Measurements from ENCODE around the gene LBH. TPM values are rescaled to one million over a fixed set of nuclear protein-coding genes. Genes with fewer than 3 reads are reported as not detected.

The LBH gene
- 100 to 1,000 TPM in 4 of 5 donors, 10 to 100 TPM in 1; 88.6 to 174 (median 129) TPM for polyA plus RNA-seq (ENCODE audit: insufficient read depth in 1 of 5, insufficient read length in 5 of 5, low replicate concordance in 1 of 5)
- long read RNA-seq, donor 1, transcript LBH-201 (3 exons, 3,095 nt): major isoform, 66 of 439 reads
- long read RNA-seq, donor 1, partial matches to known transcripts: 371 of 439 reads
- long read RNA-seq, donor 1, other reads (novel, unspliced or antisense): 0 of 439 reads
- long read RNA-seq, donor 2, transcript LBH-201 (3 exons, 3,095 nt): major isoform, 43 of 44 reads
- long read RNA-seq, donor 2, partial matches to known transcripts: 0 of 44 reads
- long read RNA-seq, donor 2, other reads (novel, unspliced or antisense): 0 of 44 reads
- long read RNA-seq, donor 3, transcript LBH-201 (3 exons, 3,095 nt): major isoform, 49 of 71 reads
- long read RNA-seq, donor 3, partial matches to known transcripts: 17 of 71 reads
- long read RNA-seq, donor 3, other reads (novel, unspliced or antisense): 0 of 71 reads
- long read RNA-seq, donor 4, transcript LBH-201 (3 exons, 3,095 nt): major isoform, 53 of 417 reads
- long read RNA-seq, donor 4, partial matches to known transcripts: 361 of 417 reads
- long read RNA-seq, donor 4, other reads (novel, unspliced or antisense): 0 of 417 reads
- long read RNA-seq, donor 5, transcript LBH-201 (3 exons, 3,095 nt): major isoform, 92 of 115 reads
- long read RNA-seq, donor 5, partial matches to known transcripts: 16 of 115 reads
- long read RNA-seq, donor 5, other reads (novel, unspliced or antisense): 0 of 115 reads
- long read RNA-seq, donor 6, transcript LBH-201 (3 exons, 3,095 nt): major isoform, 98 of 207 reads
- long read RNA-seq, donor 6, partial matches to known transcripts: 106 of 207 reads
- long read RNA-seq, donor 6, other reads (novel, unspliced or antisense): 0 of 207 reads
- long read RNA-seq, donor 7, transcript LBH-201 (3 exons, 3,095 nt): major isoform, 93 of 100 reads
- long read RNA-seq, donor 7, partial matches to known transcripts: 0 of 100 reads
- long read RNA-seq, donor 7, other reads (novel, unspliced or antisense): 0 of 100 reads
- long read RNA-seq, donor 8, transcript LBH-201 (3 exons, 3,095 nt): major isoform, 22 of 27 reads
- long read RNA-seq, donor 8, partial matches to known transcripts: 5 of 27 reads
- long read RNA-seq, donor 8, other reads (novel, unspliced or antisense): 0 of 27 reads

DNA sequence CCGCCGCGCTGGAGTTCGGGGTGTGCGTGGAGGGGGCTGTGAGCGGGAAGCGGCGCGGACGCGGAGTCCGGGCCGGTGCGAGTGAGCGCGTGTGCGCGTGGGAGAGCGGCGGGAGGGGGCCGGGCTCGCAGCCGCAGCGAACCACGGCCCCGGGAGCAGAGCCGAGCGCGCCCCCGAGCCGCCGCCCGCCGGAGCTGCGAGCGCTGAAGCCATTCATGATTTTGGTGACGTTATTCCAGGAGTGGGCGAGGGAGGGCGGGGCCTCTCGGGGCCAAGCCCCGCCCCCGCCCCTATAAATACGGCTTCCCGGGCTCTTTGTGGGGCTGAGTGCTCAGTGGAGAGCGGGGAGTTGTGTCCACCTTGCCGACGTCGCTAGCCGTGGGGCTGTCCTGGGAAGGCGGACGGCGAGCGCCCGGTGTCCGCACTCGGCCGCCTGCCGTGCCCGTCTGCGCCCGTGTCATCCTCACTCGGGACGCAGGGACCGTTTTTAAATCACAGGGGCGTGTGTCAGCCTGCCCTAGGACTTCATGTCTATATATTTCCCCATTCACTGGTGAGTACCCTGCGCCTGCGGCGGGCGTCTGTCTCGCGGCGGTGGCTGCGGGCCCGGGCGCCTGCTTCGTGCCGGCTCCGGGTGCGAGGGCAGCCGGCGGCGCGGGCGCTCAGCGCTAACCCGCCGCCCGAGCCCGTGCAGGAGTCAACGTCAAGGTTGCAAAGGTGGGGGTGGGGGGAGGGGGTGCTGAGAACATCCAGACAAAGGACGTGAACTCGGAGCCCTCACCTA lies at the start of gene LBH:
TSS of gene LBH (plus strand) at position 323 of the 784 bp plus-strand sequence. CDS start at position 528, 205 bp downstream.
- DNase-seq: peak; percentile 94 to 95

DNA sequence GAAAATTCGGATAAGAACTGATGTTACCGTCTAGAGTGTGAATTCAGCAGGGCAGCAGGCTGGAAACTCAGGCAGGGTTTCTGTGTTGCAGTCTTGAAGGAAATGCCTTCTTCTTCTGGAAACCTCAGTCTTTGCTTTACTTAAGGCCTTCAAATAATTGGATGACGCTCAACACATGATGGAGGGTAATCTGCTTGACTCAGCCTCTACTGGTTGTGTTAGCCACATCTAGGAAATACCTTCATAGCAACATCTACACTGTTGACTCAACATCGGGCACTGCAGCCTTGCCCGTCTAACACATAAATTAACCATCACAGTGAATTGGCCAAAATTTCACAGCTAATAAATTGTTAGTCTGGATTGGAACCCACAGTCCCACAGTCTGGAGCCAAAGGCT lies 47.3 kb upstream of the LBH start:
- DNase-seq: no peak

DNA sequence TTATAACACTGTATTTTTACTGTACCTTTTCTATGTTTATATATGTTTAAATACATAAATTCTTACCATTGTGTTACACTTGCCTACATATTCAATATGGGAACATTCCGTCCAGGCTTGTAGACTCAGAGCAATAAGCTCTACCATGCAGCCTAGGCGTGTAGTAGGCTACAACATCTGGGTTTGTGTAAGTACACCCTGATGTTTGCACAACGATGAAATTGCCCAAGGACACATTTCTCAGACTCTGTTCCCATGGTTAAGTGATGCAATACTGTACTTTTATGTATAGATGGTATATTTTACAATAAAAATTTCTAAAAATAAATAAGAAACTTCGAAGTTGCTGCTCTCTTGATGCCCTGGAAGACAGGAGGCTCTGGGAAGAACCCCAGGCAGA lies 46.2 kb upstream of the LBH start:
- no peak for DNase-seq

DNA sequence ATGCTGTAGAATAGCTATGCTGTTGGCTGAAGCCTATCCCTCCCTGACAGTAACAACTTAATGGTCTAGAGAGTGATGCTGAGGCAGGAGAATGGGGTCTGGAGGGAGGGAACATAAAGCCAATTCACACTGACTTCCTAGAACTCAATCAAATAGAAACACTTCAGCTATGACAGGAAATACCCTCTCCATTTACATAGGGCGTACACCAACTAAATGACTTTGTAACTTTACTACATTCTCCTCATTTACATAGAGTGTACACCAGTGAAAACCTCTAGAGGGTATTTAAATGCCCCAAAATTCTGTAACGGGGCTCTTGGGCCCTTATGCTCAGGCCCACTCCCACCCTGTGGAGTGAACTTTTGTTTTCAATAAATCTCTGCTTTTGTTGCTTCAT lies 43.0 kb upstream of the LBH start:
- DNase-seq: no peak

DNA sequence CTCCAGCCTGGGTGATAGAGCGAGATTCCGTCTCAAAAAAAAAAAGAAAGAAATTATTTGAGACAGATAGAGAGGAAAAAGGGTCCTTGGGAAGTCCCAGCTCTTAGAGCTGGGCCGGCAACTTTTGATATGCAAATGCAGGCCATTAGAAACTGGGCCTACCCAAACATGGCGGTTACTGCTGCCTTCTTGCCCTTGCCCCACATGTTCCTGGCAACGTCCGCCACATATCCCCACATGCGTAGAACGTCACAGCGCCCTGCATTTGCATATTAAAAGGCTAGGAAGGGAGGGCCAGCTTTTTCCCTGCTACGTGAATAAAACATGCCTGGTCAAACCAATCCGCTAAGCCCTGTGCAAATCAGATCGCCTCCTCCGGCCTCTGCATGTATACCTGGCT lies 40.7 kb upstream of the LBH start:
- no peak for DNase-seq

DNA sequence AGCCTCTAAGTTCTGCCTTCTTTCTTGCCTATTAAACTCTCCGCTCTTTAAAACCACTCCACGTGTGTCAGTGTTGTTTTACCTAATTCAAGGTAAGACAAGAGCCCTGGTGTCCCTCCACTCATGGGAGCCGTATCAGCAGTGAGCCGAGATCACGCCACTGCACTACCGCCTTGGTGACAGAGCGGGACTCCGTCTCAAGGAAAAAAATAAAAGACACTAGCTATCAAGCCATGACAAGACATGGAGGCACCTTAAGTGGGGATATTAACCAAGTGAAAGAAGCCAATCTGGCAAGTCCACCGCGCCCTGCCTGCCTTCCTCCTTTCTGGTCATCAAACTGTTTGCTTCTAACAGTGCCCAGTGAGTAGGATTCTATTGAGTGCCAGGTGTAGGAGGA lies 40.2 kb upstream of the LBH start:
- DNase-seq: no peak

DNA sequence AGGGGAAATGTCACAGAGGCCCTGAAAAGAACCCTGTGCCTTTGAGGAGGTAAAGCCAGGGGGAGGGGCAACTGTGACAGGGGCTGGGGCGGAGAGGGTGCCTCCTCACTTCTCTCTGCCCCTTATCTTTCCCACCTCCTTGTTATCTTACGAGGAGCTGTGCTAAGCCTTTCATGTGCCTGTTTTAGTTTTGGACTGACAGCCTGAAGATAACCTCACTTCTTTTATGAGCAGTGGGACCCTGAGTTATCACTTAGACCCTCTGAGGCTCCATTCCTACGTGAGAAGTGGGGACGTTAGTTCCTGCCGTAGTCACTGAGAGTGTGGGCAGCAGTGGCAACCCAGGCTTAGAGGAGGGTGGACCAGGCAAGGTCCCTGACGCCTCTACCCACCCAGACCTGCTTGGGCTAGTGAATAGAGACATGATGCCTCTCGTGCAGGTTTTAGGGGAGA lies 39.5 kb upstream of the LBH start:
- no peak for DNase-seq

DNA sequence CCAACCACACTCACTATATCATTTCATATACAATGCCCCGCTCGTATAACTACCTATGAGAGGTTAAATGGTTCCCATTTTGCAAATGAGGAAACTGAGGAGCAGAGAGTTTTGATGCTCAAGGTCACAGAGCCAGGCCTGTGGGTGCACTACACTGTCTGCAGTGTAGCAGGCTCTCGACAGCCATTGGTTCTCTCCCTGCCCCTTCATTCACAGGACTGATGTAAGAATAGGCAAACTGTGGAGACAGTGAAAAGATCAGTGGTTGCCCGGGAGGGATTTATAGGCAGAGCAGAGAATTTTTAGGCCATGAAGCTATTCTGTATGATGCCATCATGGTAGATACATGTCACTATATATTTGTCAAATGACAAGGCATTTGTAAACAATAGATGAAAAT lies 39.0 kb upstream of the LBH start:
- DNase-seq: no peak

DNA sequence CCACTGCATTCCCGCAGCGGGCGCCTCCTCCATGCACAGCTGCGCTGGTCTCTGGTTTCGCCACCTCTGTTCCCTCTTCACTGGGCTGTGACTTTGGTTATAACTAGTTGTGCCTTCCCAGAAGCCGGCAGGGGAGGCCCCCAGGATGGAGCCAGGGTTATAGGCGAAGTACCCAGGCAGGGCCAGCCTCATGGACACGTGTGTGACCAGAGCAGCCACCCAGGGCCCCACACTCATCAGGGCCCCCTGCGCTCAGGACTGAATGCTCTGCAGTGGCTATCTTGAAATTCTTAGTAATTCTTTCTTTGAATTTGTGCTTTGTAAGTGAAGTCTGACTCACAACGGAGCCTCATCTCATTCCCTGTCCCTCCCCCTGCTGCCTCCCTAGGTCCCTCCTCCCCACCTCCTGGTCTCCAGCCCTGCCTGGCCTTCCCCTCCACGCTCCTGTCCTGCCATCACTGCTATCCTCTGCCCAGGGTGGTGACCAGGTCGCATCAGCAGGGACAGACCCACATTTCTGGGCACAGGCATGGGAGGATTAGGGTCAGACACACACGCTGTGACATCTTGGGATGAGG lies 38.1 kb upstream of the LBH start:
- no peak for DNase-seq

DNA sequence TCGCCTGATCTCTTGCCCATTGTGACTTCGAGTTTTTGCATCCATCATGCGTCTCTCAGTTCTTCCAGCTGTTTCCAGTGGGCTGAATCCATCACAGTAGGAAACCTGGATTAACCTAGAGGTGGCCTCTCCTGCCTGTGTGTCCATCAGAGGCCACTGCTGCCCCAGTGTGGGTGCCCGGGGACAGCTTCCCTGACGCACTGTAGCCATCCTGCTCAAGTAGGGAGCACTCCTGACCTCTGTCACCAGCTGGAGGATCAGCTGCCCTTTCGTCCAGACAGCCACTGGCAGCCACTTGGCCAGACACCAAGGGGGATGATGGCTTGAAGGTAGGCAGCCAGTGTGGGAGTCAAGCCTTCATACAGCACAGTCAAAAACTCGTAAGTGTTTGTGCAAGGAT lies 36.9 kb upstream of the LBH start:
- DNase-seq: no peak

DNA sequence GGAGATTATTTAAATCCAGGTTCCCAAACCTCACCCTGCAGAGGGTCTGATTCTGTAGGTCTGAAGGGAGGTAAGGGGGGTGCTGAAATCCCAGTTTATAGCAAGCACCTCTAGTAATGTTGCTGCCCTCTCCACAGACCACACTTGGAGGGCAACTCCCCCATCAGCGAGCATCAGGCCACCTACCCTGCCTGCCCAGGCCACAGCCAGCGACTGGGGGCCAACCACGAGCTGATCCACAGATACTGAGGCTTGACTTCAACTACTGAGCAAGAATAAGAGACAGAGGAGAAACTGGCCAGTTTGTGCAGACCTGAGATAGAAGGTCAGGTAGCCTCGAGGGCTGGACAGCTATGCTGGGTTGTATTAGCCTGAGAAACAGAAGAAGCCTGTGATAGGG lies 36.3 kb upstream of the LBH start:
- DNase-seq: no peak

DNA sequence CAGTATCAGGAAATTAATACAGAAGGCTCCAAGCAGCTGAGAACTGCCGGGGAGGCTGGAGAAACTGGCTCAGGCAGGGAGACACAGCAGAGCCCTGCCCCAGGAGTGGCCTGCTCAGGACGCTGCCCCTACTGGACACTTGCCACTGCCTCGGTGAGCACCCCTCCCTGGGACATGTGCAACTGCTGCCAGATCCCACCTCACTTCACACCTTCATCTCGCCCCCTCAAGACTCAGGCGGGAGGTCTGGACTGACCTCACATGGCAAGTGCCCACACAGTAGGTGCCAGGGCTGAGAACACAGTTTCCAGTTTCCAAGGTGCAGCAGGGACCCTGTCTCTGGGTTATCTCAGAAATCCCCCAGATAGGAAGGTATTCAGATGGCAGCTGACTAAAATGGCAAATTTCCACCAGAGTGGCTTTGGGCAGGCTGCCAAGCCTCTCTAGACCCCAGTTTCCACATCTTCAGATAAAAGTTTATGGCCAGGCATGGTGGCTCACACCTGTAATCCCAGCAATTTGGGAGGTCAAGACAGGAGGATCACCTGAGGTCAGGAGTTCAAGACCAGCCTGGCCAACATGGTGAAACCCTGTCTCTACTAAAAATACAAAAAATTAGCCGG lies 33.7 kb upstream of the LBH start:
- no peak for DNase-seq

DNA sequence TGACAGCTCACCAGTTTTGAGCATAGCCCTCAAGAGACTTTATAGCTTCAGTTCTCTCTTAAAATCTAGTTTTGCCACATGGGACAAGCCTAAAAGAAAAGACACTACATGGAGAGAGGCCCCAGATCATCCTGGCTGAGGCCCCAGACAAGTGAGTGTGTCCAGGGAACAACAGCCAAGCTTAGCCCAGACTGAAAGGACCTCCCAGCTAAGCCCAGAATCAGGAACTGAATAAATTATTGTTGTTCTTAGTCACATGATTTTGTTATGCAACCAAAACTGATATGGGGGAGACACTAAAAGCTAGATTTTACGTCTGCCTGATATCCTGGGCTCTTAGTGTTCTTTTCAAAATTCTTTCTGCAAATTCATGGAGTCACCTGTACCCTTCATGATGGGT lies 29.3 kb upstream of the LBH start:
- DNase-seq: peak; percentile 36 to 42

DNA sequence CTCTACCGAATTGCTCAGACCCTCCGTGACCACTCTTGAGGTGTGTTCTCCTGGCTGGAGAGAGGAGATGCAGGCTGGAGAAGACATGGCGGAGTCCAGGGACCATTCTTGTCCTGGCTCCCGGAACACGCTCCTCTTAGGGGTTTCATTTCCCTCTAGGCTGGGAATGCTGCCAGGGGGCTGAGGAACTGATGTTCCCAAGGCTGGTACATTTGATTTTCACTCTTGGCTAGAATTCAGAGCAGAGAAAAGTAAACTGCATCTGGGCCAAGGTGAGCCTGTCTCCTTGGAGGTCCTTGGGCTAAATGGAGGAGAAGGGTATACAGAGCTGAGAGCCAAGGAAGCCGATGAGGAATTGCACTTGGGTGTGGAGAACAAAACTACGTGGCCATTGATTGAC lies 28.2 kb upstream of the LBH start:
- no peak for DNase-seq

DNA sequence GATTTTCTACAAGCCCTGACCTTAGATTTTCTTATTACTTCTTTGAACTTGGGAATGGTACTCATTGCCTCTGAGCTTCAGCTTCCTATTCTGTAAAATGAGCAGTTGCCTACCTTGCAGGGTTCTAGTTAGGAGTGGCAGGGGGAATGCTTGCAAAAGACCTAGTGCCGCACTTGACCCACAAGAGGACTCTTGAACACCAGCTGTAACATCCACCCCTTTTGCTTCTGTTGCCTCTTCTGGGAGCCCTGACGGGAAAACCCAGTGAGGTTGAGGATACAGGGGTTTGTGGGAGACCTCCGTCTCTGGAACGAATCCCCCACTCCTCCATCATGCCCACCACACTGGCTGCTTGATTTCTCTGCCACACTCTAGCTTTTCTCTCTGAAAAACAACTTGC lies 27.1 kb upstream of the LBH start:
- DNase-seq: no peak

DNA sequence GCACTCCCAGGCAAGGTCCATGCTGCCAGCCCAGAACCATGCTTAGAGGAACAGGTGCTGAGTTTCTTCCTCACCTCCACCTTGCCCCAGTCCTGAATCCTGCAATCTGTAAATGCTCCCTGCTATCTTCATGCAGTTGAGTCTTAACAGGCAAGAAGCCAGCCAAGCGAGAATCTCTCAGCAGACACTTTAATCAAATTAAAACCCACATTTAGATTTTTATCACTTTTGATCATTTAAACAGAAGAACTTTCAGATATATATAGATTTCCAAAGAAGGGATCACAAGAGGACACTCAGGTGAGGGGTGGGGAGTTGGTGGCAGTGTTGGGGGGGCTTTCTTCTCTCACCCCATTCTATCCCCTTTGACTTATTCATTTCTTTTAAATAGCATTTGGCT lies 25.9 kb upstream of the LBH start:
- no peak for DNase-seq

DNA sequence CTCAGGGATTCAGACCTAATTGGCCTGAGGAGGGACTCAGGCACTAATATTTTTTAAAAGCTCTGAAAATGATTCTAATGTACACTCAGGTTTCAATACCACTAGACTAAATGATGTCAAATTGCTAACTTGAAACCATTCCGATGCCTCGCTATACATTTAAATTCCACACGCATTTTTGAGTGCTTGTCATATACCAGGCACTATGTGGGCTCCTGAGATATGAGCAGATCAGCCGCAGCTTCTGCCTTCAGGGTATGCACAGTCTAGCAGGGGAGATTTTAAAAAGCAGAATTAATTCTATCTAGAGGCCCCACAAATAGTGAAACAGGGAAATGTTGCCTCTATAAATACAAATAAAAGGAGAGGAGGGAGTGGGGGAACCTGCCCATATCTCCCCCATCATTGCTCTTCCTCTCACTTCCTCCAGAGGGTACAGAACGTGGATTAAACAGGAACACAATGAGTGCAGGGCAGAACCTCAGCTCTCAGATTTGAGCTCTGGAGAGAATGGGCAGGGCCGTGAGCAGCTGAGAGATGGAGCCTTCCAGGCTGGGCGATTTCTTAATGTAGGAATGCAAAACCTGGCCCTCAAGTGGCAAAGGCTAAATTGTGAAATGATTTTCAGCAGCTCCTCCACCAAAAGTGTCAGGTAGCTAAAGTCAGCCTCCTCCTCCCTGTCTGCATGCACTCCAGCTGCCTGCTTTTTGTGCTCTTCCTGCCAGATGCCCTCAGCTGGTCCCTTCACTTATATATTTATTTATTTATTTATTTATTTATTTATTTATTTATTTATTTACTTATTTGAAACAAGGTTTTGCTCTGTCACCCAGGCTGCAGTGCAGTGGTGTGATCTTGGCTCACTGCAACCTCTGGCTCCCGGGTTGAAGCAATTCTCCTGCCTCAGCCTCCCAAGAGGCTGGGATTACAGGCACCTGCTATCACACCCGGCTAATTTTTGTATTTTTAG lies 24.6 kb upstream of the LBH start:
- no peak for DNase-seq

DNA sequence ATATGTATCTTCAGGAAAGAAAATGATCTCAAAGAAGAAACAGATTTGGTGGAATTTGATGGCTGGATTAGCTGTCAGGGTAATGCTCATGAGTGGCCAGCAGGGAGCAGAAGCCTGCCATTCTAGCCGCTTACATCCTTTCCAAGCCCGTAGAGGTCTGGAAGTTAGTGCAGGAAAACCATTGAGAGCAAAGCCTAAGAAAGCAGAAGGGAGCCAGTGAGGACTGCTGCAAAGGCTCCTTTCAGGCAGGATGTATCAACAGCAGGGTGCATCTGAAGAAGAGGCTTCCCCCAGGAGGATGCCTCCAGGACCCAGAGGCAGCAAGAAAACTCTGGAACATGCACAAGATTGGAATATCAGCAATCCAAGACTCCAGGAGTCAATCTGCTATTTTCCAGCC lies 22.9 kb upstream of the LBH start:
- DNase-seq: peak; percentile 59 to 68

DNA sequence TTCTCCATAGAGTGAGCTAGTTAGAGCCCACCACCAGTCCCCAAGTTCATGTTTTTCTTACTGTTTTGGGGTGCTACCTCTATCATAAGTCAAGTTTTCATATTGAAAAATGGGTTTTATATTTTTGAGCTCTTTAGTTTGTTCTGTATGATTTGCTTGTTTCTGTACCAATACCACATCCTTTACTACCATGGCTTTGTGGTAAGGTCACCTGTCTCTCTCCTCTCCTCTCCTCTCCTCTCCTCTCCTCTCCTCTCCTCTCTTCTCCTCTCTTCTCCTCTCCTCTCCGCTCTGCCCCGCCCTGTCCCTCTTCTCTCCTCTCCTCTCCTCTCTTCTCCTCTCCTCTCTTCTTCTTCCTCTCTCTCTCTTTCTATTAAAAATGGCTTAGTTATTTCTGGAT lies 22.1 kb upstream of the LBH start:
- no peak for DNase-seq

Data from right lung (tissue), 10 donors.